Upper lobe of left lung (tissue), 6 donors: ENCODE measurements around the gene GAS2. TPM values are rescaled to one million over a fixed set of nuclear protein-coding genes. Genes with fewer than 3 reads are reported as not detected.

Experiments used
- ATAC-seq, 2 donors: fragments of 200-7000 bp; cut with Tn5 transposase; one replicate each; pipeline ENCODE4 v1.9.1; 2022; ENCODE audit warnings: mild to moderate bottlenecking in 2 of 2, moderate library complexity in 2 of 2; ENCODE audit not compliant: low FRiP score in 2 of 2
- DNase-seq, 2 donors: peaks; one replicate each; pipeline ENCODE4 v3.0.0-alpha.2; 2019 to 2020
- H3K27ac ChIP-seq, 4 donors: fragments of 200-600 bp; sonication (generic); one replicate each; pipeline ENCODE4 v1.5.1; 2016 to 2019
- H3K27me3 ChIP-seq, 4 donors: fragments of 200-600 bp; sonication (generic); one replicate each; pipeline ENCODE4 v1.5.1; 2017 to 2019
- H3K36me3 ChIP-seq, 4 donors: fragments of 200-600 bp; sonication (generic); one replicate each; pipeline ENCODE4 v1.5.1; 2016 to 2019
- H3K4me1 ChIP-seq, 4 donors: fragments of 200-600 bp; sonication (generic); one replicate each; pipeline ENCODE4 v1.5.1; 2018 to 2019
- H3K4me3 ChIP-seq, 4 donors: fragments of 200-600 bp; sonication (generic); one replicate each; pipeline ENCODE4 v1.5.1; 2017 to 2019; ENCODE audit warnings: mild to moderate bottlenecking in 2 of 4, moderate library complexity in 1 of 4
- H3K9me3 ChIP-seq, 4 donors: fragments of 200-600 bp; sonication (generic); one replicate each; pipeline ENCODE4 v1.5.1; 2018 to 2019
- EP300 ChIP-seq, 4 donors: sonication (generic); formaldehyde crosslinking; IDR thresholded peaks; one replicate each; pipeline ENCODE4 v1.5.1; 2017; ENCODE audit warnings: antibody characterized with exemption in 4 of 4, control low read depth in 2 of 4
- POLR2A ChIP-seq, 4 donors: fragments of 450-650 bp; IDR thresholded peaks; one replicate each; pipeline ENCODE4 v1.5.1; 2016 to 2017; ENCODE audit warnings: antibody characterized with exemption in 4 of 4, mild to moderate bottlenecking in 2 of 4
- POLR2AphosphoS5 ChIP-seq, 2 donors: sonication (generic); formaldehyde crosslinking; IDR thresholded peaks; one replicate each; pipeline ENCODE4 v1.5.1; 2017; ENCODE audit warnings: antibody characterized with exemption in 2 of 2
- WGBS, 2 donors: methylation state at CpG; one replicate each; pipeline ENCODE4 v1.1.5; 2017 to 2018; 5-methylcytosine and 5-hydroxymethylcytosine counted together
- small RNA-seq, 4 donors: library from RNA; depleted of rRNA; stranded (forward); fragments of <200 nt; gene quantifications; one replicate each; pipeline ENCODE3, GENCODE V24; 2016
- total RNA-seq, 6 donors: library from RNA; depleted of rRNA in 4 of 6; stranded (reverse); fragments of >200 nt in 4 of 6; gene quantifications; one replicate each; pipeline versions ENCODE4 v1.1.0 to v1.2.1, GENCODE V29; 2016 to 2021
- TF ChIP-seq, protein P1 (sequence below), 6 experiments: fragments of 450-650 bp in 4 of 6; fragments of 200-600 bp in 2 of 6; sonication (generic) in 2 of 6; IDR thresholded peaks; one replicate each; pipeline ENCODE4 v1.5.1; 2016 to 2019; ENCODE audit warnings: antibody characterized with exemption in 6 of 6
- donor health status: DM: no; HTN: no; CAD: no; lungs with moderate emphysema.
- donor health status: DM: no; HTN: yes; CAD: no; lungs with severe emphysema.

Gene GAS2
- total RNA-seq, 6 donors from 2014 or later = 1.5 to 6.3 (median 2.1) TPM; not detected in 1

DNA sequence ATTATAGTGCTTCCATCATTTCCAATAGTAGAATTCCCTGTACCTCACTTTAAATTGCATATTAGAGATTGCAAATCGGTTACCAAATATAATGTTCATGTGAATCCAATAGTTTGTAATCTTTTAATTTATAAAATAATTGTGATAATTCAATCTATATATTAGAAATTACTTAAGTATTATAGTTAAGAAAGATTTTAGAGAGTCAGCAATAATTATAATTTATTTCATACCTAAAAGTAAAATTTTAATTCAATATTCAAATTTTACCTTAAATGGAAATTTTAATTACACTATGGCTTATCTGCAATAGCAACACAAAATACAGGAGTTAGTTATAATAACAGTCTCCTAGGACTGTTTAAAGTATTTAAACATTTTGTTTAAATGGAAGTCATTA lies 180.3 kb downstream of the GAS2 start:
- H3K9me3 ChIP-seq = no peaks in the 10 kb centered on the region
- no peak overlapping the region for H3K27ac ChIP-seq
- 85 to 93% methylated on average over 1 of the region's 1 CpG for WGBS, 2 donors
- H3K36me3 ChIP-seq = no peaks in the 10 kb centered on the region
- ATAC-seq (no peak), DNase-seq (no peak)
- TF ChIP-seq POLR2A (IDR thresholded peaks at IDR 0.05) = no peak
- no peak for TF ChIP-seq POLR2AphosphoS5 (IDR thresholded peaks at IDR 0.05)
- TF ChIP-seq, protein P1, sequence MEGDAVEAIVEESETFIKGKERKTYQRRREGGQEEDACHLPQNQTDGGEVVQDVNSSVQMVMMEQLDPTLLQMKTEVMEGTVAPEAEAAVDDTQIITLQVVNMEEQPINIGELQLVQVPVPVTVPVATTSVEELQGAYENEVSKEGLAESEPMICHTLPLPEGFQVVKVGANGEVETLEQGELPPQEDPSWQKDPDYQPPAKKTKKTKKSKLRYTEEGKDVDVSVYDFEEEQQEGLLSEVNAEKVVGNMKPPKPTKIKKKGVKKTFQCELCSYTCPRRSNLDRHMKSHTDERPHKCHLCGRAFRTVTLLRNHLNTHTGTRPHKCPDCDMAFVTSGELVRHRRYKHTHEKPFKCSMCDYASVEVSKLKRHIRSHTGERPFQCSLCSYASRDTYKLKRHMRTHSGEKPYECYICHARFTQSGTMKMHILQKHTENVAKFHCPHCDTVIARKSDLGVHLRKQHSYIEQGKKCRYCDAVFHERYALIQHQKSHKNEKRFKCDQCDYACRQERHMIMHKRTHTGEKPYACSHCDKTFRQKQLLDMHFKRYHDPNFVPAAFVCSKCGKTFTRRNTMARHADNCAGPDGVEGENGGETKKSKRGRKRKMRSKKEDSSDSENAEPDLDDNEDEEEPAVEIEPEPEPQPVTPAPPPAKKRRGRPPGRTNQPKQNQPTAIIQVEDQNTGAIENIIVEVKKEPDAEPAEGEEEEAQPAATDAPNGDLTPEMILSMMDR (IDR thresholded peaks at IDR 0.05) = no peak
- TF ChIP-seq EP300 (IDR thresholded peaks at IDR 0.05) = no peak
- no peak overlapping the region for H3K4me3 ChIP-seq
- no peaks in the 10 kb centered on the region for H3K27me3 ChIP-seq
- H3K4me1 ChIP-seq = no peaks in the 10 kb centered on the region

DNA sequence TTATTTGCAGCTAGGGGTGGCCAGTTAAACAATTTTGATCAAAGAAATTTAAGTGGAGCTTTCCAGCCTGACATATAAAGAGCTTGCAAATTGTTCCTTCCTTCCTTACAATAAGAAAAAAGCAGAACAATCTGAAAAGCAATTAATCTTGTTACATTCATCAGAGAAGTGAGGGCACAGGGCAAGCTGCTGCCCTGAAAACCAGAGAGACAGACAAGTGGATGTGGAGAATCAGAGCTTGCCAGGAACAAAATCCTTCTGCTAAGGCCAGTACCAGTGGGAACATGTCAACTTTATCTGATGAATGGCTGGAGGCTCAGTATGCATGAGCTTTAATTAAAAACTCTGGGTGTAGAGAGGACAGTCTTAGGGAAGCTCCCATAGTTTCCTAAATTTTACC lies 185.1 kb downstream of the GAS2 start:
- no peak for TF ChIP-seq POLR2A (IDR thresholded peaks at IDR 0.05)
- H3K4me3 ChIP-seq = no peak overlapping the region
- H3K36me3 ChIP-seq = no peaks in the 10 kb centered on the region
- no peak overlapping the region for H3K27ac ChIP-seq
- DNase-seq (no peak), ATAC-seq (no peak)
- H3K4me1 ChIP-seq = no peaks in the 10 kb centered on the region
- no peaks in the 10 kb centered on the region for H3K9me3 ChIP-seq
- H3K27me3 ChIP-seq = no peaks in the 10 kb centered on the region

DNA sequence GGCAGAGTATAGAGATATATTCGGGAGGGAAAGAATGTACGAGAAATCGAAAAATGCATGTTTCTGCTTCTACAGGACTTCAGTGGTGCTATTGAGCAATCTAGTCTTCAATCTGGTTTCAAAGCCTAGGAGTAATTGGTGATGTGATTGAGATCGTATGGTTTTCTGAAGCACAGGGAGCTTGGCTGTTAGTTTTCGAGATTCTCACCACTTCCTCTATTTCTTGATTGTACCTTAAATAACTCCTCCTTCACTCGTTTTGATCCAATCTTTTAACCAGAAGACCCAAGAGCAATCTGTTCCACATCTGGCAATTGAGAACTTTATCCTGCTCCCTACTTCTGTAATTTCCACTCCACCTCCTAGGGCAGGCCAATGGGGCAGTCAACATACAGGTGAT lies 193.3 kb downstream of the GAS2 start:
- no peaks in the 10 kb centered on the region for H3K27me3 ChIP-seq
- ATAC-seq = no peak
- H3K4me3 ChIP-seq = no peak overlapping the region
- H3K9me3 ChIP-seq = no peaks in the 10 kb centered on the region
- WGBS, 2 donors = 91 to 94% methylated on average over 6 of the region's 6 CpGs
- TF ChIP-seq, protein P1 (IDR thresholded peaks at IDR 0.05) = no peak
- TF ChIP-seq POLR2AphosphoS5 (IDR thresholded peaks at IDR 0.05) = no peak
- no peak for TF ChIP-seq POLR2A (IDR thresholded peaks at IDR 0.05)
- TF ChIP-seq EP300 (IDR thresholded peaks at IDR 0.05) = no peak
- H3K36me3 ChIP-seq = no peaks in the 10 kb centered on the region
- no peak for DNase-seq
- no peaks in the 10 kb centered on the region for H3K4me1 ChIP-seq
- H3K27ac ChIP-seq = no peak overlapping the region

DNA sequence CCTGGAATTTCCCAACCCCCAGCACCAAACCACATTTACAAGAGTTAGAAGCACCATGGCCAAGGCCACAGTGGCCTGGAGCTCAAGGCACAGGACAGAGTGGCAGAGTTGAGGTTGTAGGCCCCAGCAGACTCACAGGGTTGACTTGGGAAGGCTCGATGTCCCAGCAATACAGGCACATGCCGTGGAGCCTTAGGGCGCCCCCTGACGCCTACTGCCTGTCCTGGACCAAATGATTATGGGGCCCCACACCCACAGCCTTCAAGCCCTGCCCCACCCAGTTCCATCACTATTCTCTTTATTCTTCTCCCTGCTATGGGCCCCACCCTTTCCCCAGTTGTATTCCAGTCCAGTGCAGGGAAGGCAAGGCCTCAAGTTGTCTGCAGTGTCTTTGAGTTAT lies 193.8 kb downstream of the GAS2 start, which contains the start of gene CCDC179:
TSS of gene CCDC179 (minus strand) at position 234 of the 400 bp plus-strand sequence. CDS start at position 181, 53 bp downstream.
- 85 to 100% methylated on average over 3 to 4 of the region's 4 CpGs for WGBS, 2 donors
- Histone ChIP-seq H3K36me3 (no peaks in the 10 kb centered on the region), H3K9me3 (no peaks in the 10 kb centered on the region), H3K4me3 (no peak within 1 kb of the TSS), H3K4me1 (no peaks in the 10 kb centered on the region), H3K27ac (no peak within 1 kb of the TSS), H3K27me3 (no peaks in the 10 kb centered on the region)
- ATAC-seq (no peak), DNase-seq (peak in 1 of 2 donors; percentile 23)
- no peak for TF ChIP-seq EP300 (IDR thresholded peaks at IDR 0.05)
- no peak for TF ChIP-seq POLR2AphosphoS5 (IDR thresholded peaks at IDR 0.05)

Small RNAs within 50 kb of the gene (small RNA-seq; reads per million reads assigned to genes)
- gene RNA5SP338 = 0 to 0.22 (median 0) reads per million in 4 donors

Other genes starting within 250 kb of the GAS2 start
- gene FANCF, start 40.8 kb upstream of the GAS2 start, total RNA-seq = 10 to 100 TPM in 1 of 6 donors, 1 to 10 TPM in 5; 2.4 to 10.9 (median 7.8) TPM
- 10 to 100 TPM in 5 of 6 donors, 1 to 10 TPM in 1; 6.8 to 24.9 (median 15.9) TPM for gene SVIP, start 163.2 kb downstream of the GAS2 start, total RNA-seq
- gene CCDC179, start 193.9 kb downstream of the GAS2 start, total RNA-seq = not detected